ENCODE data around the gene FBXL16. TPM values are rescaled to one million over a fixed set of nuclear protein-coding genes. Genes with fewer than 3 reads are reported as not detected.

FBXL16 gene
- total and polyA plus RNA-seq, 4 donors = 7.4 to 76.0 (median 43.4) TPM

DNA sequence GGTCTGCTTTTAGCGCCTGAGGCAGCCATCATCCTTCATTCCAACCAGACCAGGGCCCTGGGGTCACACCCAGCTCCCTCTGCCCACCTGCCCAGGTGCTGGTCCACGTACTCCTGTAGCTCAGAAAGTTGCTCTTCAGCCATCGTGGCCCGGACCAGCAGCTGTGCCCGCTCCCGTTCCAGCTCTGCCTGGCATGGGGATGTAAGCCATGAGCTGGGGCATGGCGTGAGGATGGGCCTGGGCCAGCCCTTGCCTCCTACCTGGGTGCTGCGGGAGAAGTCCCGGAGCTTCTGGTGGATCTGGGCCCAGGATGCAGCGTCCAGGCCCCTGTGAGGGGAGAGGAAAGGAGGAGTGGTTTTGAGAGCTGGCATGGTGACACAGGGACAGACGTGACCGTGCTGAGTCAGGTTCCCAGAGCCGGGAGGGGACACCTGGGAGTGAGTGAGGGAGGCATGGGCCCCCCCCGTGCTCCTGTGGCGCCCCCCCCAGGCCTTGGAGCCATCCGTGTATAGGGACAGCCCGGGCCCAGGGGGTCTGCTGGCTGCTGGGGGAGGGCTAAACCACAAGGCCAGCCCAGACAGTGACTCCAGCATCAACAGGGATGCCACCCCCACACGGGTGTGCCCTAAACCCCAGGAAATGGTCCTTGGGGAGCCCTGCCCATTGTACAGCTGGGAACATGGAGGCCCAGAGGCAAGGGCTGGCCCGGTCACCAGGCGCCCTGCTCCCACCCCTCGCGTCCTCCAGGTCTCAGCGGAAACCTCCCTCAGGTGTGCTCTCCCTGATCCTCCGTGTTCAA lies 17.4 kb upstream of the FBXL16 start:
- Histone ChIP-seq H3K9me3 (ENCODE audit: control insufficient read depth, insufficient read depth, low read length) (no peaks in the 10 kb centered on the region), H3K36me3 (ENCODE audit: control insufficient read depth, insufficient read depth, low read length) (peaks cover 54% of the 10 kb centered on the region), H3K4me1 (ENCODE audit: control insufficient read depth, insufficient read depth, low read length) (peaks cover 79% of the 10 kb centered on the region), H3K27ac (ENCODE audit: low read depth, low read length) (no peak overlapping the region), H3K27me3 (ENCODE audit: control insufficient read depth, insufficient read depth, low read length) (no peaks in the 10 kb centered on the region), H3K4me3 (ENCODE audit: low read depth, low read length) (no peak overlapping the region)
- DNase-seq (ENCODE audit: low read depth in 4 of 6, low spot score in 6 of 6) = no peak
- 88% methylated on average over 24 of the region's 24 CpGs for WGBS (ENCODE audit: insufficient coverage)

GRCh38 chr16:721765-722540 lies 16.4 kb upstream of the FBXL16 start:
- Histone ChIP-seq H3K27ac (ENCODE audit: low read depth, low read length) (no peak overlapping the region), H3K9me3 (ENCODE audit: control insufficient read depth, insufficient read depth, low read length) (no peaks in the 10 kb centered on the region), H3K27me3 (ENCODE audit: control insufficient read depth, insufficient read depth, low read length) (no peaks in the 10 kb centered on the region), H3K4me3 (ENCODE audit: low read depth, low read length) (peak overlapping the region; percentile 29), H3K4me1 (ENCODE audit: control insufficient read depth, insufficient read depth, low read length) (peaks cover 80% of the 10 kb centered on the region), H3K36me3 (ENCODE audit: control insufficient read depth, insufficient read depth, low read length) (peaks cover 65% of the 10 kb centered on the region)
- no peak for DNase-seq (ENCODE audit: low read depth in 4 of 6, low spot score in 6 of 6)
- WGBS (ENCODE audit: insufficient coverage) = 80% methylated on average over 44 of the region's 51 CpGs

- 5% methylated on average over 106 of the region's 106 CpGs for whole genome bisulfite sequencing (ENCODE audit: insufficient coverage)
- H3K9me3 ChIP-seq (ENCODE audit: control insufficient read depth, insufficient read depth, low read length) = no peaks in the 10 kb centered on the region
- H3K4me1 ChIP-seq (ENCODE audit: control insufficient read depth, insufficient read depth, low read length) = peaks cover 82% of the 10 kb centered on the region
- H3K4me3 ChIP-seq (ENCODE audit: low read depth, low read length) = peak within 1 kb of the TSS; percentile 71
- H3K27me3 ChIP-seq (ENCODE audit: control insufficient read depth, insufficient read depth, low read length) = peaks cover 6% of the 10 kb centered on the region
- peaks cover 70% of the 10 kb centered on the region for H3K36me3 ChIP-seq (ENCODE audit: control insufficient read depth, insufficient read depth, low read length)
- peak within 1 kb of the TSS; percentile 96 for H3K27ac ChIP-seq (ENCODE audit: low read depth, low read length)
- DNase-seq (ENCODE audit: low read depth in 4 of 6, low spot score in 6 of 6) = peak in 4 of 6 donors; percentile 61 to 92 (median 83)
Observed at GRCh38 chr16:720990-721764, 15.6 kb upstream of the FBXL16 start, which contains the start of gene ANTKMT. Gene ANTKMT, plus strand, starts transcription at chr16:721146. Its CDS starts 129 bp downstream, at chr16:721275.

GRCh38 chr16:720447-720989 lies 14.9 kb upstream of the FBXL16 start:
- H3K4me3 ChIP-seq (ENCODE audit: low read depth, low read length) = peak overlapping the region; percentile 71
- H3K27ac ChIP-seq (ENCODE audit: low read depth, low read length) = peak overlapping the region; percentile 96
- H3K9me3 ChIP-seq (ENCODE audit: control insufficient read depth, insufficient read depth, low read length) = no peaks in the 10 kb centered on the region
- peaks cover 70% of the 10 kb centered on the region for H3K36me3 ChIP-seq (ENCODE audit: control insufficient read depth, insufficient read depth, low read length)
- WGBS (ENCODE audit: insufficient coverage) = 0% methylated on average over 37 of the region's 38 CpGs
- peaks cover 11% of the 10 kb centered on the region for H3K27me3 ChIP-seq (ENCODE audit: control insufficient read depth, insufficient read depth, low read length)
- peak in 3 of 6 donors; percentile 73 to 93 (median 91) for DNase-seq (ENCODE audit: low read depth in 4 of 6, low spot score in 6 of 6)
- H3K4me1 ChIP-seq (ENCODE audit: control insufficient read depth, insufficient read depth, low read length) = peaks cover 82% of the 10 kb centered on the region

DNA sequence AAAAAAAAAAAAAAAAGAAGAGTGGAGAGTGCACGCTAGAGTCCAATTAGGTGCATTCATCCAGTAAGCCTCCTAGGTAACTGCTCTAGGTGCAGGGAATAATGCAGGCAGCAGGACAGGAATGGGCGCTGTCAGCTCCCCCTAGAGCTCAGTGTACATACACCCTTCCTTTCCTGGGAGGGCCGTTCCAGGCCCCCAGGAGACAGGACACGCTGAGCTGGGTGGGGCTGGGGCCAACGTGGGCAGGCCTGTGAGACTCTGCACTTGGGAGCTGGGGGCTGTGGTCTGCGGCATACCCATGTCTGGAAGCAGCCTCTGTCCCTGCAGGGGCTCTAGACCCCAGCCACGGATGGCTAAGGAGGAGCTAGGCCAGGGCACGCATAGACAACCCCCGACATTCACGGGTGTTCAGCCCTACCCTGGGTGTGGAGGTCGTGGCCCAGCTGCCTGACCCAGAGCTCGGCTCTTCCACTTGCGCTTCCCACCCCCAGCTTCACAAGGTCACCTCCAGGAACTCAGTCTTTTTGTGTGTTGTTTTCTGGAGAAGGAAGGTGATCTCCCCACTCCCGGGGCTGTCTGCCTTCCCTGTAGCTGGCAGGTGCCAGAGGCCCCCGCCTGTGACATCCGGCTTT lies 14.3 kb upstream of the FBXL16 start:
- Histone ChIP-seq H3K9me3 (ENCODE audit: control insufficient read depth, insufficient read depth, low read length) (no peaks in the 10 kb centered on the region), H3K4me3 (ENCODE audit: low read depth, low read length) (peak overlapping the region; percentile 71), H3K36me3 (ENCODE audit: control insufficient read depth, insufficient read depth, low read length) (peaks cover 64% of the 10 kb centered on the region), H3K27me3 (ENCODE audit: control insufficient read depth, insufficient read depth, low read length) (peaks cover 11% of the 10 kb centered on the region), H3K4me1 (ENCODE audit: control insufficient read depth, insufficient read depth, low read length) (peaks cover 76% of the 10 kb centered on the region), H3K27ac (ENCODE audit: low read depth, low read length) (peak overlapping the region; percentile 96)
- WGBS (ENCODE audit: insufficient coverage) = 3% methylated on average over 12 of the region's 16 CpGs
- peak in 2 of 6 donors; percentile 43 to 49 for DNase-seq (ENCODE audit: low read depth in 4 of 6, low spot score in 6 of 6)

DNA sequence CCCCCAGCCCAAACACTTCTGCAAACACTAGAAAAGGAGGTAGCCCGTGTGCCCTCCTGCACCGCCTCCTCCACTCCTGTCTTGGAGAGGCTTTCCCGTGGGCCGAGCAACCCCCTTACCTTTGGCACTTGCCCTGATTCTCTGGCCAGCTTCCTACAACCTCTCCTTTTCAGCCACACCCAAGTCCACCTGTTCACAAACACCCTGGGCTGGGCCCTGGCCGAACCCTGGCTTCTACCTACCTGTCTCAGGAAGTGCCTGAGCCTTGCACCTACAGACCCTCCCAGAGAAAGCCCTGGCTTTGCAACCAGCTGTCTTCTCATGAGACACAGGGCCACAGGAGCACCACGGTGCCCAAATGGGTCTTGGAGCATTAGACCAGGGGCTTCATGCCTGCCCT lies 13.3 kb upstream of the FBXL16 start:
- peaks cover 82% of the 10 kb centered on the region for H3K4me1 ChIP-seq (ENCODE audit: control insufficient read depth, insufficient read depth, low read length)
- H3K36me3 ChIP-seq (ENCODE audit: control insufficient read depth, insufficient read depth, low read length) = peaks cover 54% of the 10 kb centered on the region
- H3K27me3 ChIP-seq (ENCODE audit: control insufficient read depth, insufficient read depth, low read length) = peaks cover 11% of the 10 kb centered on the region
- no peak for DNase-seq (ENCODE audit: low read depth in 4 of 6, low spot score in 6 of 6)
- no peaks in the 10 kb centered on the region for H3K9me3 ChIP-seq (ENCODE audit: control insufficient read depth, insufficient read depth, low read length)
- peak overlapping the region; percentile 96 for H3K27ac ChIP-seq (ENCODE audit: low read depth, low read length)
- no peak overlapping the region for H3K4me3 ChIP-seq (ENCODE audit: low read depth, low read length)
- WGBS (ENCODE audit: insufficient coverage) = 81% methylated on average over 6 of the region's 6 CpGs

DNA sequence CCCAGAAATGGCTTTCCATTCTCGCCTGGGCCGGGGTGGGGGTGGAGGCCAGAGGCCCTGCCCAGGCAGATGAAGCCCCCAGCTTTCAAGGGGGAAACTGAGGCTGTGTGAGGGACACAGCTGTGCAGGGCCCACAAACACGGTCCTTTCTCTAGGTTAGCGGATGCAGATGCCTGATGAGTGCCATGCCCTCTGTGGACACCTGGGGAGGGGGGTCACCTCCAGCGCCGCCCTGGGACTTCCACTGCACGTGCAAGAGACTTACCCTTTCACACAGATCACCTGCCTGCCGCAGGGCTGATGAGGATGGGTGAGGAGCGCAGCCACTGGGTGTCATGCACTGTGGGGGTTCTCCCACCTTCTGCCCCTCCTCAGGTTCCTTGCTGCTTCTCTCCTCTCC lies 12.8 kb upstream of the FBXL16 start:
- peaks cover 84% of the 10 kb centered on the region for H3K4me1 ChIP-seq (ENCODE audit: control insufficient read depth, insufficient read depth, low read length)
- no peak for DNase-seq (ENCODE audit: low read depth in 4 of 6, low spot score in 6 of 6)
- WGBS (ENCODE audit: insufficient coverage) = 63% methylated on average over 5 of the region's 9 CpGs
- peak overlapping the region; percentile 96 for H3K27ac ChIP-seq (ENCODE audit: low read depth, low read length)
- H3K27me3 ChIP-seq (ENCODE audit: control insufficient read depth, insufficient read depth, low read length) = peaks cover 11% of the 10 kb centered on the region
- H3K36me3 ChIP-seq (ENCODE audit: control insufficient read depth, insufficient read depth, low read length) = peaks cover 49% of the 10 kb centered on the region
- peak overlapping the region; percentile 59 for H3K4me3 ChIP-seq (ENCODE audit: low read depth, low read length)
- no peaks in the 10 kb centered on the region for H3K9me3 ChIP-seq (ENCODE audit: control insufficient read depth, insufficient read depth, low read length)

- peak in 3 of 6 donors; percentile 72 to 91 (median 91) for DNase-seq (ENCODE audit: low read depth in 4 of 6, low spot score in 6 of 6)
- Histone ChIP-seq H3K9me3 (ENCODE audit: control insufficient read depth, insufficient read depth, low read length) (no peaks in the 10 kb centered on the region), H3K4me1 (ENCODE audit: control insufficient read depth, insufficient read depth, low read length) (peaks cover 76% of the 10 kb centered on the region), H3K27ac (ENCODE audit: low read depth, low read length) (peak overlapping the region; percentile 96), H3K4me3 (ENCODE audit: low read depth, low read length) (peak overlapping the region; percentile 59), H3K27me3 (ENCODE audit: control insufficient read depth, insufficient read depth, low read length) (peaks cover 11% of the 10 kb centered on the region), H3K36me3 (ENCODE audit: control insufficient read depth, insufficient read depth, low read length) (peaks cover 42% of the 10 kb centered on the region)
- WGBS (ENCODE audit: insufficient coverage) = 22% methylated on average over 32 of the region's 32 CpGs
Observed at GRCh38 chr16:717450-718245, 12.0 kb upstream of the FBXL16 start.
